CD4-positive, alpha-beta T cell (primary cell): ENCODE data around the gene SLC18A2. TPM values are rescaled to one million over a fixed set of nuclear protein-coding genes. Genes with fewer than 3 reads are reported as not detected.

Source experiments
- ATAC-seq: fragments of 200-7000 bp; cut with Tn5 transposase; one replicate; pipeline ENCODE4 v1.10.0; 2022; ENCODE audit warnings: mild to moderate bottlenecking; ENCODE audit not compliant: poor library complexity
- CTCF ChIA-PET: fragments of 350-600 bp; sonication (Branson Sonifier 250); formaldehyde crosslinking; loops from one replicate; lab custom pipeline; 2021; ENCODE audit warnings: antibody characterized with exemption, inconsistent platforms; lab: Charles Lee
- POLR2A ChIA-PET: fragments of 350-600 bp; sonication (Branson Sonifier 250); formaldehyde crosslinking; loops from one replicate; lab custom pipeline; 2021; ENCODE audit warnings: antibody characterized with exemption, inconsistent platforms; lab: Charles Lee
- DNase-seq, 14 experiments: peaks; one replicate each; pipeline ENCODE4 v3.0.0-alpha.2; 2013 to 2020; ENCODE audit warnings: mixed read lengths in 2 of 14
- H3K27ac ChIP-seq, 2 donors: one replicate each; pipeline versions ENCODE4 v1.5.1 to v1.7.0; 2013; ENCODE audit warnings: low read length in 2 of 2, low read depth in 1 of 2, mild to moderate bottlenecking in 1 of 2
- H3K27me3 ChIP-seq, 2 experiments: 1 replicate in 1 of 2; 2 replicates in 1 of 2; pipeline versions ENCODE4 v1.6.1 to v1.7.0; 2013; ENCODE audit warnings: low read length in 2 of 2, control low read depth in 1 of 2, mild to moderate bottlenecking in 1 of 2, moderate library complexity in 1 of 2; ENCODE audit not compliant: insufficient read depth in 2 of 2, control insufficient read depth in 1 of 2
- H3K36me3 ChIP-seq: one replicate; pipeline ENCODE4 v1.6.1; 2013; ENCODE audit warnings: low read length, control low read depth; ENCODE audit not compliant: insufficient read depth
- H3K4me1 ChIP-seq: one replicate; pipeline ENCODE4 v1.6.1; 2013; ENCODE audit warnings: low read length, control low read depth; ENCODE audit not compliant: insufficient read depth
- H3K4me3 ChIP-seq: one replicate; pipeline ENCODE4 v1.5.1; 2013; ENCODE audit warnings: mild to moderate bottlenecking, low read length, moderate library complexity
- H3K9me3 ChIP-seq, 2 experiments: 1 replicate in 1 of 2; 2 replicates in 1 of 2; pipeline versions ENCODE4 v1.6.1 to v1.7.0; 2013; ENCODE audit warnings: low read length in 2 of 2, mild to moderate bottlenecking in 2 of 2, control low read depth in 1 of 2, moderate library complexity in 1 of 2; ENCODE audit not compliant: control insufficient read depth in 1 of 2, insufficient read depth in 1 of 2
- H3K27ac Mint-ChIP-seq: one replicate; pipeline ENCODE4 v1.8.0; 2020; ENCODE audit warnings: mixed read lengths
- H3K27me3 Mint-ChIP-seq: one replicate; pipeline ENCODE4 v1.8.0; 2021; ENCODE audit warnings: mixed read lengths
- H3K36me3 Mint-ChIP-seq: one replicate; pipeline ENCODE4 v1.8.0; 2021; ENCODE audit warnings: low read depth, mixed read lengths
- H3K4me1 Mint-ChIP-seq: one replicate; pipeline ENCODE4 v1.8.0; 2021; ENCODE audit warnings: low read depth, mixed read lengths
- H3K4me3 Mint-ChIP-seq: one replicate; pipeline ENCODE4 v1.8.0; 2020; ENCODE audit warnings: mild to moderate bottlenecking, mixed read lengths
- H3K9me3 Mint-ChIP-seq: one replicate; pipeline ENCODE4 v1.8.0; 2020; ENCODE audit warnings: mixed read lengths
- CTCF ChIP-seq: fragments of 200-600 bp; IDR thresholded peaks from one replicate; pipeline ENCODE4 v1.8.0; 2022; ENCODE audit warnings: antibody characterized with exemption, mild to moderate bottlenecking
- intact Hi-C, 2 experiments: fragments of 100-400 bp; cut with DNase I in 1 of 2; cut with micrococcal nuclease in 1 of 2; formaldehyde crosslinking; loops; one replicate each; pipeline versions ENCODE4 v1.15.1 to v1.9.0; 2023 to 2025; cut with DNase I, micrococcal nuclease
- total RNA-seq, 174 experiments: library from RNA in 2 of 174; stranded (reverse) in 2 of 174; gene quantifications; one replicate each; pipeline ENCODE4 v1.2.3 and lab custom pipeline; 2021 to 2026

SLC18A2 gene
- total RNA-seq, 2 experiments from 2014 or later: 0.92 to 1.2 TPM

- H3K36me3 Mint-ChIP-seq: no peaks in the 10 kb centered on the region
- intact Hi-C loops: no loop called here
- no peak overlapping the region for H3K4me3 Mint-ChIP-seq
- no peak overlapping the region for H3K27ac Mint-ChIP-seq
- H3K27me3 Mint-ChIP-seq: peaks cover 27% of the 10 kb centered on the region
- no peak for DNase-seq
- Histone ChIP-seq H3K27me3 (peaks cover 7 to 8% of the 10 kb centered on the region in 2 experiments), H3K36me3 (no peaks in the 10 kb centered on the region), H3K9me3 (peaks cover 0 to 8% of the 10 kb centered on the region in 2 experiments), H3K4me1 (no peaks in the 10 kb centered on the region), H3K27ac (no peak overlapping the region), H3K4me3 (no peak overlapping the region)
- no peak for TF ChIP-seq CTCF
- ChIA-PET CTCF (no interaction called here), POLR2A (no interaction called here)
- ATAC-seq: no peak
- H3K4me1 Mint-ChIP-seq: no peaks in the 10 kb centered on the region
- H3K9me3 Mint-ChIP-seq: no peaks in the 10 kb centered on the region
Observed at GRCh38 chr10:117201826-117202225, 39.1 kb upstream of the SLC18A2 start.

GRCh38 chr10:117204316-117204715, 36.6 kb upstream of the SLC18A2 start:
- no peak overlapping the region for H3K4me3 ChIP-seq
- TF ChIP-seq CTCF: no peak
- no peak overlapping the region for H3K4me3 Mint-ChIP-seq
- no peaks in the 10 kb centered on the region for H3K4me1 ChIP-seq
- H3K36me3 Mint-ChIP-seq: no peaks in the 10 kb centered on the region
- H3K27ac Mint-ChIP-seq: no peak overlapping the region
- H3K27me3 Mint-ChIP-seq: peaks cover 41% of the 10 kb centered on the region
- CTCF ChIA-PET: no interaction called here
- no peaks in the 10 kb centered on the region for H3K36me3 ChIP-seq
- no peaks in the 10 kb centered on the region for H3K9me3 Mint-ChIP-seq
- POLR2A ChIA-PET: no interaction called here
- H3K27me3 ChIP-seq: peaks cover 10 to 14% of the 10 kb centered on the region in 2 experiments
- H3K9me3 ChIP-seq: peaks cover 0 to 13% of the 10 kb centered on the region in 2 experiments
- no peaks in the 10 kb centered on the region for H3K4me1 Mint-ChIP-seq
- intact Hi-C loops: no loop called here
- DNase-seq: no peak
- no peak overlapping the region for H3K27ac ChIP-seq
- ATAC-seq: no peak

- no peak overlapping the region for H3K4me3 ChIP-seq
- peaks cover 11% of the 10 kb centered on the region for H3K4me1 ChIP-seq
- Mint-ChIP-seq H3K27me3 (peaks cover 77% of the 10 kb centered on the region), H3K36me3 (no peaks in the 10 kb centered on the region), H3K4me3 (no peak overlapping the region), H3K4me1 (no peaks in the 10 kb centered on the region), H3K9me3 (peaks cover 12% of the 10 kb centered on the region), H3K27ac (no peak overlapping the region)
- DNase-seq (no peak), ATAC-seq (no peak)
- peaks cover 25 to 28% of the 10 kb centered on the region in 2 experiments for H3K27me3 ChIP-seq
- intact Hi-C loops: no loop called here
- no peak for TF ChIP-seq CTCF
- ChIA-PET POLR2A (no interaction called here), CTCF (interaction anchor here (1.0 kb wide), 1 partner anchor 37 kb away, joined by 3 read pairs; no protein-coding TSS in a partner anchor)
- H3K27ac ChIP-seq: no peak overlapping the region
- H3K36me3 ChIP-seq: no peaks in the 10 kb centered on the region
- H3K9me3 ChIP-seq: peaks cover 14 to 15% of the 10 kb centered on the region in 2 experiments
Observed at GRCh38 chr10:117212176-117212575, 28.7 kb upstream of the SLC18A2 start.
